PFSK-1 (cell line): Measurements from ENCODE around the gene ELL.
A peak's percentile ranks its signal among the peaks of the same experiment; 100 is the strongest.

Experiments used
- FOXP2 ChIP-seq: optimal IDR thresholded peaks from 2 replicates; pipeline ENCODE3; 2011; ENCODE audit warnings: borderline replicate concordance, control low read depth, inconsistent platforms; ENCODE audit not compliant: insufficient read depth; ENCODE audit errors: extremely low read length, extremely low read depth
- POLR2AphosphoS5 ChIP-seq: IDR thresholded peaks from 2 replicates; pipeline ENCODE4 v1.6.1; 2012; ENCODE audit warnings: low read depth, mild to moderate bottlenecking, control low read depth, low read length, moderate library complexity
- REST ChIP-seq, 2 experiments: IDR thresholded peaks; 2 replicates each; pipeline versions ENCODE4 v1.6.1 to v1.8.0; 2011 to 2012; ENCODE audit warnings: low read depth in 2 of 2, low read length in 2 of 2, control low read depth in 1 of 2, inconsistent platforms in 1 of 2, mild to moderate bottlenecking in 1 of 2, moderate library complexity in 1 of 2; ENCODE audit not compliant: insufficient read depth in 1 of 2
- SIN3A ChIP-seq: IDR thresholded peaks from 2 replicates; pipeline ENCODE4 v1.6.1; 2012; ENCODE audit warnings: mild to moderate bottlenecking, low read length, moderate library complexity, borderline replicate concordance; ENCODE audit not compliant: insufficient read depth
- TAF1 ChIP-seq: IDR thresholded peaks from 2 replicates; pipeline ENCODE4 v1.6.1; 2012; ENCODE audit warnings: low read length, control low read depth, borderline replicate concordance; ENCODE audit not compliant: insufficient read depth

The ELL gene

DNA sequence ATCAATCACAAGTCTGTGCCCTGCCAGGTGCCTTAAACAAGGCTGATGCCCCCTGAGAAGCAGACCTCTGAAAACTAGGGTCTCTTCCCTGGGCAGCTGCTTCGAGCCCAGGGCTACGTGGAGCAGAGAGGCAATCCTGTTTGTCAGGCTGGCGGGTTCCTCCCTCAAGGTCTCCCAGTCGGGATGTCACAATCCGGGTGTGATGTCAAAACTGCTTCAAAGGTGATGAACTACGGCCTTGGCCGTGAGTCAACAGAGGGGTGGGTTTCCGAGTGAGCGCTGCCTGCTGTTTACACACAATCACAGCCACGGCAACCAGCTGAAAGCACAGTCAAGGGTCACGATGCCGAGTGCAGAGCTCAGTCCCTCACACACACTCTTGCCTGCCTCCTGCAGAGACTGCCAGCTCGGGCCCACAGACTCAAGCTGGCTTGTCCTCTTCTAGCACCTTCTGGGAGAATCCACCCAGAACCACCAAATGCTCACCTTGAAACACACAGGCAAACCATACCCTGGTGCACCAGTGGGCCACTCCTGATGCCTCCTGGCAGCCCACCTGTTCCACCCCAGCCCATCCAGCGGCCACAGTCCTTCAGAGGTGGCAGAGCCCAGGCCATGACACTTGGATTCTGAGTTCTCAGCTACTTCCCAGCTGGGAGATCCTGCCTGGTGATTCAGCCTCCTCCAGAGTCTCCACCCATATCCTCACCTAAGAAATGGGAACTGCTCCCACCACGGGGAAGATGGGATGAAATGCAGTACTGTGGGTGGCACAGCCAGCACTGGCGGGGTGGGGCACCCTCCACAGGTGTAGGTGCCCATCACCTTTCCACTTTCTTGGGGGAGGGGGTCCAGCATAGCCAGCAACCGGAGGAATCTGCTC lies 6.8 kb downstream of the ELL start:
- TF ChIP-seq POLR2AphosphoS5: no peak
- TF ChIP-seq FOXP2: peak; percentile 99

DNA sequence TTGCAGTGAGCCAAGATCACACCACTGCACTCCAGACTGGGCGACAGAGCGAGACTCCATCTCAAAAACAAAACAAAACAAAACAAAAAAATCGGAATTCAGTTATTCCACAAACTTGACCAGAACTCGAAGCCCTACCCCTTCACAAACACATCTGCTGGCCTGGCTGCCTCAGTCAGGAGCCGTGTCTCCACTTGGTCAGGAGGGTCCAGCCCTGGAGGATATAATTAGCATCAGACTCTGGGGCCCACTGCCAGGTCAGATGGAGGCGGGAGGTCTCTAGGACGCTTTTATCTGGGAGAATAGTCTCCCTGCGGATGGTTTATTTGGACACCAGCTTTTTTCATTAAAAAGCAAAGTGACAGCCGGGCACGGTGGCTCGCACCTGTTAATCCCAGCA lies 8.0 kb downstream of the ELL start:
- TF ChIP-seq REST (IDR thresholded peaks at IDR 0.05; ENCODE audit: insufficient read depth in 1 of 2, low read depth in 2 of 2, low read length in 2 of 2) (no peak), TAF1 (no peak), POLR2AphosphoS5 (no peak), SIN3A (no peak), FOXP2 (no peak)

- no peak for TF ChIP-seq SIN3A
- no peak for TF ChIP-seq TAF1
- no peak for TF ChIP-seq POLR2AphosphoS5
- TF ChIP-seq REST (IDR thresholded peaks at IDR 0.05; ENCODE audit: insufficient read depth in 1 of 2, low read depth in 2 of 2, low read length in 2 of 2): no peak
- no peak for TF ChIP-seq FOXP2
These were observed 11.7 kb downstream of the ELL start for GRCh38 chr19:18510216-18510615.

GRCh38 chr19:18508585-18508984 lies 13.3 kb downstream of the ELL start:
- TF ChIP-seq POLR2AphosphoS5: no peak
- TF ChIP-seq TAF1: no peak
- TF ChIP-seq SIN3A: no peak
- TF ChIP-seq FOXP2: no peak
- no peak for TF ChIP-seq REST (IDR thresholded peaks at IDR 0.05; ENCODE audit: insufficient read depth in 1 of 2, low read depth in 2 of 2, low read length in 2 of 2)

- TF ChIP-seq TAF1 (no peak), SIN3A (peak; percentile 43; the same call in 1 of the 2 replicates), REST (IDR thresholded peaks at IDR 0.05; ENCODE audit: insufficient read depth in 1 of 2, low read depth in 2 of 2, low read length in 2 of 2) (no peak)
These were observed 14.0 kb downstream of the ELL start for GRCh38 chr19:18507727-18508440.
